B cell (primary cell): ENCODE results near the gene ACP3. TPM values are rescaled to one million over a fixed set of nuclear protein-coding genes. Genes with fewer than 3 reads are reported as not detected.

Experiments
- ATAC-seq: fragments of 200-7000 bp; cut with Tn5 transposase; one replicate; pipeline ENCODE4 v1.10.0; 2021; ENCODE audit warnings: low read depth, mild to moderate bottlenecking, moderate number of reproducible peaks, moderate library complexity
- CTCF ChIA-PET: fragments of 350-600 bp; sonication (Branson Sonifier 250); formaldehyde crosslinking; loops from one replicate; lab custom pipeline; 2021; ENCODE audit warnings: antibody characterized with exemption, inconsistent platforms; lab: Charles Lee
- POLR2A ChIA-PET: fragments of 350-600 bp; sonication (Branson Sonifier 250); formaldehyde crosslinking; loops from one replicate; lab custom pipeline; 2021; ENCODE audit warnings: antibody characterized with exemption; lab: Charles Lee
- DNase-seq: peaks from one replicate; pipeline ENCODE4 v3.0.0; 2013
- H2AFZ ChIP-seq: 2 replicates; pipeline ENCODE4 v1.6.1; 2012; ENCODE audit warnings: mild to moderate bottlenecking, low read depth, low read length; ENCODE audit not compliant: insufficient read depth, poor library complexity, severe bottlenecking
- H3K27ac ChIP-seq, 2 donors: 1 replicate in 1 of 2; 2 replicates in 1 of 2; pipeline ENCODE4 v1.5.1; 2012 to 2013; ENCODE audit warnings: low read length in 2 of 2, mild to moderate bottlenecking in 2 of 2, moderate library complexity in 1 of 2
- H3K27me3 ChIP-seq, 4 experiments: fragments of 200-600 bp in 1 of 4; sonication (generic) in 1 of 4; replicated peaks in 1 of 4; 1 replicate in 2 of 4; 2 replicates in 2 of 4; pipeline versions ENCODE4 v1.6.1 to v1.7.0; 2013 to 2016; ENCODE audit warnings: low read length in 3 of 4, mild to moderate bottlenecking in 2 of 4, mixed read lengths in 1 of 4, moderate library complexity in 1 of 4; ENCODE audit not compliant: insufficient read depth in 4 of 4, control insufficient read depth in 3 of 4; ENCODE audit errors: control extremely low read depth in 1 of 4
- H3K36me3 ChIP-seq, 2 experiments: replicated peaks in 1 of 2; 1 replicate in 1 of 2; 2 replicates in 1 of 2; pipeline versions ENCODE4 v1.6.1 to v1.7.1; 2013; ENCODE audit warnings: low read length in 1 of 2; ENCODE audit not compliant: insufficient read depth in 2 of 2, control insufficient read depth in 1 of 2; ENCODE audit errors: control extremely low read depth in 1 of 2, extremely low read depth in 1 of 2
- H3K4me1 ChIP-seq, 2 donors: fragments of 200-600 bp in 1 of 2; sonication (generic) in 1 of 2; 1 replicate in 1 of 2; 2 replicates in 1 of 2; pipeline versions ENCODE4 v1.5.1 to v1.6.1; 2013 to 2017; ENCODE audit warnings: low read length in 2 of 2; ENCODE audit not compliant: control insufficient read depth in 2 of 2, insufficient read depth in 2 of 2
- H3K4me2 ChIP-seq: replicated peaks from 2 replicates; pipeline ENCODE3; 2012; ENCODE audit warnings: mild to moderate bottlenecking, low read depth, low read length; ENCODE audit not compliant: poor library complexity, severe bottlenecking
- H3K4me3 ChIP-seq, 5 experiments: fragments of 200-600 bp in 1 of 5; sonication (generic) in 1 of 5; 1 replicate in 3 of 5; 2 replicates in 2 of 5; pipeline versions ENCODE4 v1.5.1 to v1.7.0; 2011 to 2016; ENCODE audit warnings: low read length in 4 of 5, mild to moderate bottlenecking in 4 of 5, low read depth in 2 of 5, control low read depth in 1 of 5, moderate library complexity in 1 of 5; ENCODE audit not compliant: insufficient read depth in 1 of 5; ENCODE audit errors: control extremely low read depth in 1 of 5, extremely low read depth in 1 of 5
- H3K79me2 ChIP-seq: fragments of 200-600 bp; sonication (generic); one replicate; pipeline ENCODE4 v1.6.0; 2016; ENCODE audit warnings: low read length; ENCODE audit not compliant: control insufficient read depth, insufficient read depth
- H3K9ac ChIP-seq: fragments of 200-600 bp; sonication (generic); 2 replicates; pipeline ENCODE4 v1.6.1; 2017; ENCODE audit warnings: mild to moderate bottlenecking, low read length, moderate library complexity
- H3K9me3 ChIP-seq, 3 donors: one replicate each; pipeline versions ENCODE4 v1.6.1 to v1.7.1; 2013; ENCODE audit warnings: low read length in 2 of 3; ENCODE audit not compliant: control insufficient read depth in 2 of 3, insufficient read depth in 1 of 3; ENCODE audit errors: control extremely low read depth in 1 of 3
- H4K20me1 ChIP-seq: 2 replicates; pipeline ENCODE4 v1.6.0; 2012; ENCODE audit warnings: mild to moderate bottlenecking, low read length; ENCODE audit not compliant: insufficient read depth, control insufficient read depth, poor library complexity, severe bottlenecking
- H3K27ac Mint-ChIP-seq: one replicate; pipeline ENCODE4 v1.8.0; 2021; ENCODE audit warnings: mixed read lengths
- H3K27me3 Mint-ChIP-seq: one replicate; pipeline ENCODE4 v1.8.0; 2021; ENCODE audit warnings: mixed read lengths
- H3K4me1 Mint-ChIP-seq: one replicate; pipeline ENCODE4 v1.8.0; 2021; ENCODE audit warnings: mixed read lengths
- H3K4me3 Mint-ChIP-seq: one replicate; pipeline ENCODE4 v1.8.0; 2021; ENCODE audit warnings: mixed read lengths
- H3K9me3 Mint-ChIP-seq: one replicate; pipeline ENCODE4 v1.8.0; 2022; ENCODE audit warnings: mixed read lengths; ENCODE audit not compliant: insufficient read depth
- CTCF ChIP-seq: fragments of 200-600 bp; IDR thresholded peaks from one replicate; pipeline ENCODE4 v1.8.0; 2022; ENCODE audit warnings: antibody characterized with exemption, mild to moderate bottlenecking
- EZH2 ChIP-seq: IDR thresholded peaks from 2 replicates; pipeline ENCODE4 v1.6.1; 2012; ENCODE audit warnings: borderline replicate concordance, low read depth, mild to moderate bottlenecking, moderate library complexity, low read length; ENCODE audit not compliant: insufficient read depth, poor library complexity, severe bottlenecking
- WGBS: methylation state at CpG from one replicate; pipeline ENCODE4 v1.1.5; 2013; ENCODE audit warnings: missing lambda C conversion rate; ENCODE audit not compliant: insufficient coverage; 5-methylcytosine and 5-hydroxymethylcytosine counted together
- intact Hi-C: fragments of 100-400 bp; cut with micrococcal nuclease; formaldehyde crosslinking; loops from one replicate; pipeline ENCODE4 v1.10.0; 2022
- polyA plus RNA-seq: library from polyadenylated mRNA; depleted of rRNA; stranded (reverse); fragments of >200 nt; gene quantifications from 2 replicates; pipeline ENCODE4 v1.2.3, GENCODE V29; 2012
- total RNA-seq, 2 donors: library from RNA; stranded (reverse); fragments of 120-200 nt in 1 of 2; gene quantifications; 1 replicate in 1 of 2; 2 replicates in 1 of 2; pipeline versions ENCODE4 v1.2.3 to v1.2.4, GENCODE V29; 2013 to 2022

The ACP3 gene
- total and polyA plus RNA-seq, 2 donors (not counting 1 experiment from before 2014, with no cell fraction given) = 0.36 to 0.64 TPM

DNA sequence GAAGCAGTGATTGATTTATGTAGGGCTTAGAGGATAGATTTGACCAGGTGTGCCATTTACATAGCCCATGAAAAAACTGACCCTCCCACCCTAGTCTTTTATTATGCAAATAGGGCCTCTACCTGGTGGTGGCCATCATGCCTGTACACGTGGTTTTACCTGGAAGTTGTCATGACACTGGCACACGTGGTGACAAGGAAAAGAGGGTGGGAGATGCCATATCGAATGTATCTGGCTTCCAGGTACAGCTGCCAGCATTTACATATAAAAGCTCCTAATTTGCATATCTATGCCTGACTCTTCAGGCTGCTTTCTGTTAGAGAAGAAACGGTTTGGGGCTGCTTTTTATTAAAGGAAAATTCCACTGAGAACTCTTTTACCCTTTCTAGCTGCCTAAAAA lies 65.1 kb downstream of the ACP3 start:
- Histone ChIP-seq H3K4me2 (no peak overlapping the region), H3K27me3 (peaks cover 0 to 17% (median 0%) of the 10 kb centered on the region in 4 experiments), H3K4me3 (no peak overlapping the region), H3K27ac (no peak overlapping the region), H3K36me3 (no peaks in the 10 kb centered on the region), H3K9ac (no peak overlapping the region), H3K79me2 (no peaks in the 10 kb centered on the region), H3K4me1 (no peaks in the 10 kb centered on the region), H2AFZ (no peak overlapping the region), H3K9me3 (peaks cover 0 to 12% (median 0%) of the 10 kb centered on the region in 3 donors), H4K20me1 (no peaks in the 10 kb centered on the region)
- ATAC-seq (no peak), DNase-seq (no peak)
- Mint-ChIP-seq H3K27ac (no peak overlapping the region), H3K27me3 (peaks cover 8% of the 10 kb centered on the region), H3K4me3 (no peak overlapping the region), H3K9me3 (peaks cover 2% of the 10 kb centered on the region), H3K4me1 (peaks cover 1% of the 10 kb centered on the region)
- TF ChIP-seq EZH2 (no peak), CTCF (no peak)
- intact Hi-C loops = no loop called here
- 100% methylated on average over 2 of the region's 4 CpGs for WGBS
- ChIA-PET POLR2A (no interaction called here), CTCF (no interaction called here)

DNA sequence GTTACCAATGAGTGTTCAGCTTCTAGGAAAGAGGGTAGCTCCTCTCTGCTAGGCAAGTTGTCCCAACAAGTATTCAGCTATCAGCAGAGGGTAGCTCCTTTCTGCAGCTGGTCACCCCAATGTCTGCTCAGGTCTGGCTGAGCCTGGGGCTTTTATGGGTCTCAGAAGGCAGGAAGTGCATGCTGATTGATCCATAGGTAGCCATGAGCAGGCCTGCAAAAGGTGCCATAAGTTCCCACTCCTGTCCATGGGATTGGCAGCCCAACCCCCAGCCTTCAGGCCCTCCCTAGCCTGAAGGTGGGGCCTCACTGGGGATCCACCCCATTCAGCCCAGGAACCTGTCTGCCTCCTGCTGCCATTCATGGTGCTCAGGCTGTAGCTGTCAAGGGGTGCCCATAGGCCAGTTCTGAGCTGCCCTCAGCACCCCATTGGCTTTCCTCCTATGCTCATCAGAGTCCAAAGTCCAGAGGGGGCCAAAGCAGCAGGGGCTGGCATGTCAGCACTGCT lies 65.5 kb downstream of the ACP3 start:
- no peaks in the 10 kb centered on the region for H4K20me1 ChIP-seq
- Mint-ChIP-seq H3K27me3 (peaks cover 8% of the 10 kb centered on the region), H3K4me1 (peaks cover 1% of the 10 kb centered on the region), H3K27ac (no peak overlapping the region), H3K9me3 (peaks cover 2% of the 10 kb centered on the region), H3K4me3 (no peak overlapping the region)
- H3K27me3 ChIP-seq = peaks cover 0 to 17% (median 0%) of the 10 kb centered on the region in 4 experiments
- no peak overlapping the region for H2AFZ ChIP-seq
- H3K4me3 ChIP-seq = no peak overlapping the region
- no peak for ATAC-seq
- POLR2A ChIA-PET = no interaction called here
- H3K9me3 ChIP-seq = peaks cover 0 to 12% (median 0%) of the 10 kb centered on the region in 3 donors
- CTCF ChIA-PET = no interaction called here
- H3K27ac ChIP-seq = no peak overlapping the region
- H3K4me2 ChIP-seq = no peak overlapping the region
- no peak overlapping the region for H3K9ac ChIP-seq
- no peaks in the 10 kb centered on the region for H3K4me1 ChIP-seq
- TF ChIP-seq CTCF = no peak
- intact Hi-C loops = no loop called here
- no peaks in the 10 kb centered on the region for H3K79me2 ChIP-seq
- H3K36me3 ChIP-seq = no peaks in the 10 kb centered on the region
- no peak for DNase-seq
